A172 (cell line): ENCODE measurements around the gene WDR64. TPM values are rescaled to one million over a fixed set of nuclear protein-coding genes. Genes with fewer than 3 reads are reported as not detected.
A peak's percentile ranks its signal among the peaks of the same experiment; 100 is the strongest.
"Not testable (repeated sequence)": the region's sequence is repeated elsewhere in the genome, so short reads cannot be mapped to it uniquely, and the experiment has no call there.

Experiments used
- DNase-seq: peaks from one replicate; pipeline ENCODE4 v3.0.0-alpha.2; 2015; ENCODE audit warnings: low spot score
- total RNA-seq: library from RNA; depleted of rRNA; stranded (reverse); fragments of >200 nt; shearing (Covaris generic); gene quantifications from 2 replicates; pipeline ENCODE4 v1.2.3, GENCODE V29; 2014

The WDR64 gene
- total RNA-seq, 1 experiment from 2014 or later: not detected

GRCh38 chr1:241654641-241655040, 2.6 kb downstream of the WDR64 start:
- DNase-seq: no peak

- DNase-seq: peak; percentile 59
These were observed 6.2 kb downstream of the WDR64 start for GRCh38 chr1:241658081-241658793.

GRCh38 chr1:241659016-241659415, 6.9 kb downstream of the WDR64 start:
- DNase-seq: not testable (repeated sequence)

GRCh38 chr1:241660424-241660972, 8.4 kb downstream of the WDR64 start:
- DNase-seq: no peak

GRCh38 chr1:241666419-241666818, 14.3 kb downstream of the WDR64 start:
- DNase-seq: no peak

GRCh38 chr1:241672301-241672700, 20.2 kb downstream of the WDR64 start:
- no peak for DNase-seq

GRCh38 chr1:241674805-241675384, 22.8 kb downstream of the WDR64 start:
- no peak for DNase-seq

GRCh38 chr1:241675983-241676382, 23.9 kb downstream of the WDR64 start:
- DNase-seq: no peak

- DNase-seq: no peak
These were observed 25.1 kb downstream of the WDR64 start for GRCh38 chr1:241677201-241677600.

- DNase-seq: no peak
These were observed 26.5 kb downstream of the WDR64 start for GRCh38 chr1:241678536-241678935.

- DNase-seq: no peak
These were observed 27.3 kb downstream of the WDR64 start for GRCh38 chr1:241679404-241679803.

GRCh38 chr1:241679961-241680360, 27.9 kb downstream of the WDR64 start:
- no peak for DNase-seq

- DNase-seq: not testable (repeated sequence)
These were observed 29.9 kb downstream of the WDR64 start for GRCh38 chr1:241681861-241682448.

GRCh38 chr1:241682921-241683320, 30.8 kb downstream of the WDR64 start:
- no peak for DNase-seq

- no peak for DNase-seq
These were observed 32.0 kb downstream of the WDR64 start for GRCh38 chr1:241684108-241684507.

- peak; percentile 19 for DNase-seq
These were observed 36.9 kb downstream of the WDR64 start for GRCh38 chr1:241688940-241689368.

GRCh38 chr1:241695246-241696171, 43.4 kb downstream of the WDR64 start:
- DNase-seq: peak; percentile 49

GRCh38 chr1:241696172-241696814, 44.2 kb downstream of the WDR64 start:
- no peak for DNase-seq

- DNase-seq: no peak
These were observed 44.9 kb downstream of the WDR64 start for GRCh38 chr1:241696815-241697639.

- no peak for DNase-seq
These were observed 45.5 kb downstream of the WDR64 start for GRCh38 chr1:241697640-241698018.
